Gastroesophageal sphincter (tissue), 4 donors: Measurements from ENCODE around the gene ZNF860. TPM values are rescaled to one million over a fixed set of nuclear protein-coding genes. Genes with fewer than 3 reads are reported as not detected.
A peak's percentile ranks its signal among the peaks of the same experiment; 100 is the strongest.

Experiments used
- ATAC-seq: fragments of 150-250 bp; one replicate; pipeline ENCODE4 v1.9.1; 2016; ENCODE audit warnings: mild to moderate bottlenecking, moderate library complexity
- H3K27ac ChIP-seq, 4 donors: fragments of 200-600 bp; sonication (generic) in 3 of 4; 1 replicate in 3 of 4; 2 replicates in 1 of 4; pipeline ENCODE4 v1.5.1; 2016 to 2019
- H3K27me3 ChIP-seq: fragments of 200-600 bp; sonication (generic); one replicate; pipeline ENCODE4 v1.5.1; 2019
- H3K36me3 ChIP-seq, 2 donors: fragments of 200-600 bp; sonication (generic); one replicate each; pipeline ENCODE4 v1.5.1; 2019; ENCODE audit warnings: control low read depth in 1 of 2
- H3K4me1 ChIP-seq, 3 donors: fragments of 200-600 bp; sonication (generic); 1 replicate in 2 of 3; 2 replicates in 1 of 3; pipeline ENCODE4 v1.5.1; 2016 to 2019; ENCODE audit warnings: control low read depth in 2 of 3
- H3K4me3 ChIP-seq, 2 donors: fragments of 200-600 bp; sonication (generic); one replicate each; pipeline ENCODE4 v1.5.1; 2019; ENCODE audit warnings: mild to moderate bottlenecking in 1 of 2, moderate library complexity in 1 of 2
- H3K9me3 ChIP-seq, 3 donors: fragments of 200-600 bp; sonication (generic); one replicate each; pipeline ENCODE4 v1.5.1; 2017 to 2019; ENCODE audit warnings: control low read depth in 2 of 3
- CTCF ChIP-seq, 4 experiments: fragments of 200-600 bp in 2 of 4; fragments of 450-650 bp in 2 of 4; sonication (generic) in 1 of 4; IDR thresholded peaks; one replicate each; pipeline ENCODE4 v1.5.1; 2017 to 2019; ENCODE audit warnings: antibody characterized with exemption in 4 of 4, mild to moderate bottlenecking in 2 of 4, moderate library complexity in 2 of 4
- EP300 ChIP-seq: sonication (generic); formaldehyde crosslinking; IDR thresholded peaks from one replicate; pipeline ENCODE4 v1.6.1; 2017; ENCODE audit warnings: antibody characterized with exemption, mild to moderate bottlenecking
- POLR2A ChIP-seq, 2 donors: fragments of 450-650 bp; IDR thresholded peaks; one replicate each; pipeline ENCODE4 v1.6.1; 2017; ENCODE audit warnings: antibody characterized with exemption in 2 of 2, mild to moderate bottlenecking in 2 of 2, moderate library complexity in 1 of 2
- POLR2AphosphoS5 ChIP-seq: sonication (generic); formaldehyde crosslinking; IDR thresholded peaks from one replicate; pipeline ENCODE4 v1.6.1; 2017; ENCODE audit warnings: antibody characterized with exemption
- WGBS, 2 donors: methylation state at CpG; one replicate each; pipeline ENCODE4 v1.1.5; 2018; ENCODE audit warnings: low coverage in 1 of 2; 5-methylcytosine and 5-hydroxymethylcytosine counted together
- total RNA-seq, 4 donors: library from RNA; depleted of rRNA; stranded (reverse); fragments of >200 nt; gene quantifications; one replicate each; pipeline ENCODE4 v1.1.0, GENCODE V29; 2016

ZNF860 gene
- total RNA-seq, 4 donors from 2014 or later: 0.08 to 0.96 (median 0.36) TPM

GRCh38 chr3:31946484-31947081 lies 35.0 kb upstream of the ZNF860 start:
- TF ChIP-seq CTCF (IDR thresholded peaks at IDR 0.05): no peak
- TF ChIP-seq POLR2AphosphoS5: no peak
- TF ChIP-seq POLR2A (IDR thresholded peaks at IDR 0.05): no peak
- TF ChIP-seq EP300: no peak
- H3K27ac ChIP-seq: no peak overlapping the region

GRCh38 chr3:31947162-31947561 lies 34.4 kb upstream of the ZNF860 start:
- no peak for ATAC-seq
- H3K4me3 ChIP-seq: no peak overlapping the region

More at GRCh38 chr3:31946484-31947081, 35.0 kb upstream of the ZNF860 start:
- WGBS, 2 donors: 77 to 81% methylated on average over 10 of the region's 10 CpGs
- Histone ChIP-seq H3K4me1 (peaks cover 0 to 12% (median 0%) of the 10 kb centered on the region in 3 donors), H3K27me3 (no peaks in the 10 kb centered on the region), H3K36me3 (no peaks in the 10 kb centered on the region), H3K4me3 (no peak overlapping the region), H3K9me3 (peaks cover 0 to 8% (median 0%) of the 10 kb centered on the region in 3 donors)
- peak; percentile 28 for ATAC-seq

GRCh38 chr3:31947671-31948091 lies 33.9 kb upstream of the ZNF860 start:
- Histone ChIP-seq H3K27me3 (no peaks in the 10 kb centered on the region), H3K9me3 (peaks cover 0 to 8% (median 0%) of the 10 kb centered on the region in 3 donors), H3K4me3 (no peak overlapping the region), H3K4me1 (peaks cover 0 to 11% (median 0%) of the 10 kb centered on the region in 3 donors), H3K27ac (no peak overlapping the region), H3K36me3 (no peaks in the 10 kb centered on the region)
- 80% methylated on average over 5 of the region's 6 CpGs; no CpG with 5 or more reads in 1 of the 2 donors for WGBS, 2 donors
- TF ChIP-seq CTCF (IDR thresholded peaks at IDR 0.05) (no peak), EP300 (no peak), POLR2A (IDR thresholded peaks at IDR 0.05) (no peak), POLR2AphosphoS5 (no peak)
- no peak for ATAC-seq

More at GRCh38 chr3:31947162-31947561, 34.4 kb upstream of the ZNF860 start:
- Histone ChIP-seq H3K9me3 (peaks cover 0 to 8% (median 0%) of the 10 kb centered on the region in 3 donors), H3K36me3 (no peaks in the 10 kb centered on the region), H3K4me1 (peaks cover 0 to 11% (median 0%) of the 10 kb centered on the region in 3 donors), H3K27me3 (no peaks in the 10 kb centered on the region), H3K27ac (no peak overlapping the region)
- WGBS, 2 donors: 78 to 83% methylated on average over 3 to 4 of the region's 4 CpGs
- TF ChIP-seq POLR2AphosphoS5 (no peak), EP300 (no peak)

- Histone ChIP-seq H3K36me3 (no peaks in the 10 kb centered on the region), H3K27ac (no peak overlapping the region), H3K9me3 (peaks cover 0 to 8% (median 0%) of the 10 kb centered on the region in 3 donors), H3K4me1 (peaks cover 0 to 11% (median 0%) of the 10 kb centered on the region in 3 donors), H3K27me3 (no peaks in the 10 kb centered on the region), H3K4me3 (no peak overlapping the region)
- ATAC-seq: no peak
- WGBS, 2 donors: 64 to 71% methylated on average over 6 of the region's 6 CpGs
- TF ChIP-seq EP300 (no peak), POLR2AphosphoS5 (no peak), POLR2A (IDR thresholded peaks at IDR 0.05) (no peak), CTCF (IDR thresholded peaks at IDR 0.05) (no peak)
Measured at GRCh38 chr3:31948280-31948679, 33.3 kb upstream of the ZNF860 start.

- 100% methylated on average over 2 of the region's 4 CpGs; no CpG with 5 or more reads in 1 of the 2 donors for WGBS, 2 donors
- H3K4me1 ChIP-seq: peaks cover 0 to 6% (median 0%) of the 10 kb centered on the region in 3 donors
- ATAC-seq: no peak
- H3K36me3 ChIP-seq: no peaks in the 10 kb centered on the region
- no peak for TF ChIP-seq EP300
- TF ChIP-seq CTCF (IDR thresholded peaks at IDR 0.05): no peak
- TF ChIP-seq POLR2A (IDR thresholded peaks at IDR 0.05): no peak
- no peak for TF ChIP-seq POLR2AphosphoS5
- H3K27me3 ChIP-seq: no peaks in the 10 kb centered on the region
- no peak overlapping the region for H3K4me3 ChIP-seq
- no peak overlapping the region for H3K27ac ChIP-seq
- peaks cover 0 to 18% (median 0%) of the 10 kb centered on the region in 3 donors for H3K9me3 ChIP-seq
Measured at GRCh38 chr3:31952205-31952604, 29.3 kb upstream of the ZNF860 start.
